PC-9 (cell line): ENCODE measurements around the gene PPP1R18.

Source experiments
- CTCF ChIP-seq: fragments of 200-600 bp; sonication (generic); conservative IDR thresholded peaks from 2 replicates; pipeline ENCODE4 v1.6.1; 2017; ENCODE audit warnings: mixed run types, antibody characterized with exemption, mild to moderate bottlenecking, moderate library complexity
- EZH2 ChIP-seq: fragments of 200-600 bp; sonication (generic); IDR thresholded peaks from 2 replicates; pipeline ENCODE4 v1.8.0; 2017; ENCODE audit warnings: antibody characterized with exemption, low read depth

- TF ChIP-seq CTCF (no peak), EZH2 (no peak)
These were observed 39.5 kb upstream of the PPP1R18 start for GRCh38 chr6:30725713-30726505.
